Brain microvascular endothelial cell (primary cell): ENCODE data around the gene ACSL5.
"Not testable (repeated sequence)": the region's sequence is repeated elsewhere in the genome, so short reads cannot be mapped to it uniquely, and the experiment has no call there.

Experiments used
- DNase-seq: peaks from one replicate; pipeline ENCODE4 v3.0.0-alpha.2; 2020
- H3K27ac ChIP-seq: fragments of 250-450 bp; sonication (Bioruptor Pico); 2 replicates; pipeline ENCODE4 v1.5.1; 2020; ENCODE audit warnings: mild to moderate bottlenecking, moderate library complexity
- H3K27me3 ChIP-seq: fragments of 250-450 bp; sonication (Bioruptor Pico); replicated peaks from 2 replicates; pipeline ENCODE4 v1.5.1; 2020; ENCODE audit warnings: mild to moderate bottlenecking
- H3K36me3 ChIP-seq: fragments of 250-450 bp; sonication (Bioruptor Pico); replicated peaks from 2 replicates; pipeline ENCODE4 v1.5.1; 2020; ENCODE audit warnings: mild to moderate bottlenecking
- H3K4me3 ChIP-seq: 2 replicates; pipeline ENCODE4 v1.5.1; 2011; ENCODE audit warnings: low read depth, mild to moderate bottlenecking, control low read depth, low read length, moderate library complexity
- CTCF ChIP-seq: IDR thresholded peaks from 2 replicates; pipeline ENCODE4 v1.5.1; 2011; ENCODE audit warnings: low read depth, mild to moderate bottlenecking, moderate library complexity, low read length, control low read depth, inconsistent platforms; ENCODE audit errors: missing control alignments
- in situ Hi-C: cut with HindIII; loops from 2 replicates; pipeline ENCODE4 v1.10.0; 2017; ENCODE audit warnings: low sequenced_read_pairs, low pct_ligation_motif_present

The ACSL5 gene

GRCh38 chr10:112461029-112461887 lies 87.3 kb downstream of the ACSL5 start:
- H3K36me3 ChIP-seq, result peaks cover 2% of the 10 kb centered on the region
- no peak for TF ChIP-seq CTCF
- DNase-seq, result peak; percentile 76
- H3K27me3 ChIP-seq, result no peaks in the 10 kb centered on the region
- no peak overlapping the region for H3K4me3 ChIP-seq
- peak overlapping the region; percentile 73 for H3K27ac ChIP-seq
- in situ Hi-C loops, result no loop called here

DNA sequence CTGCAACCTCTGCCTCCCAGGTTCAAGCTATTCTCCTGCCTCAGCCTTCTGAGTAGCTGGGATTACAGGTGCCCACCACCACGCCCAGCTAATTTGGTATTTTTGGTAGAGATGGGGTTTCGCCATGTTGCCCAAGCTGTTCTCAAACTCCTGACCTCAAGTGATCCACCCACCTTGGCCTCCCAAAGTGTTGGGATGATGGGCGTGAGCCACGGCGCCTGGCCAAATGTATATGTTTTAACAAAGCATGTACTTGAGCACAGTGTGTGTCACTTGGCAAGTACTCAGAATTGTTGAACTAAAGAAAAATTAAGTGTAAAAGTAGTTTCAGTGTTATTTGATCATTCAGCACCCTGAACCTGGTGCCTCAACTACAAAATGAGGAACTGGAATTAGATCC lies 90.2 kb downstream of the ACSL5 start:
- H3K4me3 ChIP-seq, H3K27ac ChIP-seq, H3K36me3 ChIP-seq, H3K27me3 ChIP-seq, in situ Hi-C loops, DNase-seq: not testable (repeated sequence)

DNA sequence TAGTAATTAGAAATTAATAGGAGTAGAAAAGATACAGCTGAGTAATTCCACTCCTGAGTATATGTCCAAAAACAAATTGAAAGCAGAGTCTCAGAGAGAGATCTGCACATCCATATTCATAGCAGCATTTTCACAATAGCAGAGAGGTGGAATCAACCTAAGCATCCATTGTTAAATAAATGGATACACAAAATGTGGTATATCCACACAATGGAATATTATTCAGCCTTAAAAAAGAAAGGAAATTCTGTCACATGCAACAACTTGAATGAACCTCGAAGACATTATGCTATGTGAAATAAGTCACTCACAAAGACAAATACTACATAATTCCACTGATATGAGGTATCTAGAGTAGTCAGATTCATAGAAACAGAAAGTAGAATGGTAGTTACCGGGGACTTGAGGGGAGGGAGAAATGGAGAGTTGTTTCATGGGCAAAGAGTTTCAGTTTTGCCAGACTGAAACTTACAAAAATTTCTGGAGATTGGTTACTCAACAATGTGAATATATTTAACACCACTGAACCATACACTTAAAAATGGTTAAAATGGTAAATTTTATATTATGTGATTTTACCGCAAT lies 91.5 kb downstream of the ACSL5 start:
- in situ Hi-C loops, result no loop called here
- no peak for TF ChIP-seq CTCF

GRCh38 chr10:112466802-112467201 lies 92.9 kb downstream of the ACSL5 start:
- in situ Hi-C loops, result no loop called here
- no peaks in the 10 kb centered on the region for H3K27me3 ChIP-seq
- TF ChIP-seq CTCF, result no peak
- H3K4me3 ChIP-seq, result no peak overlapping the region
- H3K27ac ChIP-seq, result no peak overlapping the region
- no peak for DNase-seq
- peaks cover 2% of the 10 kb centered on the region for H3K36me3 ChIP-seq

More for the DNA sequence above, 91.5 kb downstream of the ACSL5 start:
- no peak overlapping the region for H3K4me3 ChIP-seq
- H3K27ac ChIP-seq, result no peak overlapping the region
- peaks cover 2% of the 10 kb centered on the region for H3K36me3 ChIP-seq
- no peak for DNase-seq
- H3K27me3 ChIP-seq, result no peaks in the 10 kb centered on the region

DNA sequence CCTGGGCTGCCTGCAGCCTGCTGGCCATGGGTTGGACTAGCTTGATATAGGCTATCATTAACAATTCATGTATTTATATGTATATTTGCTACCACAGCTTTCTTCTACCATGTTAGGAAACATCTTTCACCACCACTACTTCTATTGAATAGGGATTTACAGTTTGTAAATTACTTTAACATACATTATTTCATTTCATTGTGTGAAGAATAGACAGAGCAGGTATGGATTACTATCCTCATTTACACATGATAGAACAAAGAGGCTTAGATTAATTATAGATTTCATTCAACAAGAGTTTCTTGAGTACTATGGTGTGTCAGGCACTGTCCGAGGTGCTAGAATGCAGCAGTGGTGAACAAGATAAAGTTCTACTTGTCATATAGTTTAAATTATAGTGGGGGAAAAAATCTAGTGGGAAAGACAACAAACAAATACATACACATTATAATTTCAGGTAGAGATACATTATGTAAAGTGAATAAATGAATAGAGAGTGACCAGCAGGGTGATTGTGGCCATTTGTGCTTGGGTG lies 93.7 kb downstream of the ACSL5 start:
- no peak overlapping the region for H3K27ac ChIP-seq
- H3K4me3 ChIP-seq, result no peak overlapping the region
- in situ Hi-C loops, result no loop called here
- no peaks in the 10 kb centered on the region for H3K27me3 ChIP-seq
- no peak for TF ChIP-seq CTCF
- peaks cover 2% of the 10 kb centered on the region for H3K36me3 ChIP-seq
- DNase-seq, result no peak

DNA sequence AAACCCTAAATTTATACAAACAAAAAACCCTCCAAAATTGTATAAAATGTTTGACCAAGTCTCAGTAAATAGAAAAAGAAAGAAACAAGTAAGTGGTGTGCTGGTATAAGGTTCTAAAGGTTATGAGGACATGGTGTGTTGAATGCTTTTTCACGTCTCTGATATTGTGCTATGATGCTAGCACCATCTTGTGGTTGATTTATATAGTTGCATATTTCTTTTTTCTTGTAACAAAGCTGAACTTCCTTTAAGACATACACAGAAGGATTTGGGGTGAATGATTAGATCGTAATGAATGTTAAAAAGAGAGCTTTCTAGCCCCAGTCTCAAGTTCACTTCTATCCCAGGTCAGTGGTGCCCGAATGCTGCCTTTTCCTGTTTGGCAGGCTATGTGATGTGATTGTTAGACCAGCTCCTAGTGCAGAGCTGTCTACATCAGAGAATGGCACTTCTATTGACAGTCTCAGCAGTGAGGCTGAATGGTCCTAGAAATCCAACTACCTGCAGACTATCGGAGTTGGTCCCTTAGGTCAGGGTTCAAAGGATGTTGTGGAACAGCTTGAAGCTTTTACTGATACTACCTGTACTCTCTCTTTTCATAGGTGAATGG lies 98.1 kb downstream of the ACSL5 start:
- no peak for DNase-seq
- no peaks in the 10 kb centered on the region for H3K27me3 ChIP-seq
- peak; percentile 30 for TF ChIP-seq CTCF
- in situ Hi-C loops, result no loop called here
- H3K4me3 ChIP-seq, result no peak overlapping the region
- H3K27ac ChIP-seq, result no peak overlapping the region
- no peaks in the 10 kb centered on the region for H3K36me3 ChIP-seq
